Amniotic epithelial cell (primary cell): ENCODE data around the gene SLC37A1.

ENCODE experiments used
- DNase-seq: peaks from one replicate; pipeline ENCODE4 v3.0.0-alpha.2; 2010; ENCODE audit warnings: low read depth

The SLC37A1 gene

GRCh38 chr21:42562816-42563215 is 49.2 kb downstream of the SLC37A1 start:
- no peak for DNase-seq

- no peak for DNase-seq
Measured at GRCh38 chr21:42563261-42563660, 49.6 kb downstream of the SLC37A1 start.

GRCh38 chr21:42563686-42564085 is 50.0 kb downstream of the SLC37A1 start:
- DNase-seq: peak; percentile 32

- no peak for DNase-seq
Measured at GRCh38 chr21:42564561-42564971, 50.9 kb downstream of the SLC37A1 start.

GRCh38 chr21:42565206-42565810 is 51.7 kb downstream of the SLC37A1 start:
- DNase-seq: no peak

- no peak for DNase-seq
Measured at GRCh38 chr21:42565886-42566523, 52.4 kb downstream of the SLC37A1 start.

- DNase-seq: no peak
Measured at GRCh38 chr21:42566524-42567213, 53.0 kb downstream of the SLC37A1 start.

- no peak for DNase-seq
Measured at GRCh38 chr21:42567214-42567555, 53.5 kb downstream of the SLC37A1 start.

GRCh38 chr21:42567861-42568260 is 54.2 kb downstream of the SLC37A1 start:
- DNase-seq: no peak

GRCh38 chr21:42568376-42568775 is 54.7 kb downstream of the SLC37A1 start:
- DNase-seq: no peak

- DNase-seq: no peak
Measured at GRCh38 chr21:42568866-42569731, 55.4 kb downstream of the SLC37A1 start.

- no peak for DNase-seq
Measured at GRCh38 chr21:42569732-42570301, 56.2 kb downstream of the SLC37A1 start.

GRCh38 chr21:42570362-42570761 is 56.7 kb downstream of the SLC37A1 start:
- DNase-seq: no peak

- DNase-seq: no peak
Measured at GRCh38 chr21:42570841-42571387, 57.3 kb downstream of the SLC37A1 start.

GRCh38 chr21:42571391-42572150 is 57.9 kb downstream of the SLC37A1 start:
- DNase-seq: no peak

GRCh38 chr21:42572906-42573495 is 59.3 kb downstream of the SLC37A1 start:
- no peak for DNase-seq

- peak; percentile 26 for DNase-seq
Measured at GRCh38 chr21:42574234-42575027, 60.8 kb downstream of the SLC37A1 start.

- DNase-seq: no peak
Measured at GRCh38 chr21:42575111-42575510, 61.5 kb downstream of the SLC37A1 start.

- DNase-seq: no peak
Measured at GRCh38 chr21:42576639-42577038, 63.0 kb downstream of the SLC37A1 start.

- no peak for DNase-seq
Measured at GRCh38 chr21:42578034-42578433, 64.4 kb downstream of the SLC37A1 start.
